ENCODE results near the gene C12orf57. TPM values are rescaled to one million over a fixed set of nuclear protein-coding genes. Genes with fewer than 3 reads are reported as not detected.

The C12orf57 gene
- total and polyA plus RNA-seq, 2 of the 8 experiments (the other 6 are each of a cell fraction or from before 2014, with no cell fraction given) = 174 to 993 TPM

DNA sequence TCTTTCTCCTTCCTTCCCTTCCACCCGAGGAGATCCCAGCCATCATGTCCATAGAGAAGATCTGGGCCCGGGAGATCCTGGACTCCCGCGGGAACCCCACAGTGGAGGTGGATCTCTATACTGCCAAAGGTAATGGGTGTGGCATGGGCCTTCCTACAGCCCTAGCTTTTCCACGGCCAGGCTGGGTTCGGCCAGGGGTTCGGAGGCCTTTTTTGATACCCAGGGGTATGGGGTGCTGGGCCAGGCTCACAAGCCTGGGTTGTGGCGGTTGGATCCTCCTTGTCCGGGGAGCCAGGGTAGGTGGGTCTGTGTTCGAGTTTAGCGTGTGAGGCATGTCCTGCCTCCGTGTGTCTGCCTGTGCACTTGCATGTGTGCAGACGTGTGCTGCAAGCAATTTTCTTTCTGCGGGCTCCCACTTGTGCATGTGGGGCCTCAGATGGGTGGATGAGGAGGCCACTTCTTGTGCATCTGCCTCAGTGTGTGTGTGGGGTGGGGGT is 28.0 kb upstream of the C12orf57 start:
- Histone ChIP-seq H2AK5ac (ENCODE audit: low read depth, low read length) (no peak overlapping the region), H3K4me1 (replicated peaks in 1 of 4; ENCODE audit: control insufficient read depth in 3 of 4, insufficient read depth in 4 of 4, low read length in 3 of 4) (peaks cover 0 to 18% (median 9%) of the 10 kb centered on the region in 4 experiments; a peak in 6 of 7 replicates), H3K23ac (ENCODE audit: insufficient read length) (no peak overlapping the region), H3K27me3 (replicated peaks in 1 of 4; ENCODE audit: control insufficient read depth in 3 of 4, extremely low read depth in 1 of 4, insufficient read depth in 3 of 4, low read length in 3 of 4) (no peaks in the 10 kb centered on the region), H2BK120ac (replicated peaks; ENCODE audit: low read depth, low read length) (no peak overlapping the region), H4K8ac (ENCODE audit: extremely low read depth, insufficient read depth, low read length) (no peak overlapping the region), H2BK5ac (ENCODE audit: low read depth, low read length) (no peak overlapping the region), H3K9ac (replicated peaks in 1 of 4; ENCODE audit: extremely low read depth in 1 of 4, low read depth in 3 of 4, low read length in 3 of 4) (no peak overlapping the region), H2BK20ac (ENCODE audit: low read length) (no peak overlapping the region), H3K79me2 (ENCODE audit: control insufficient read depth in 1 of 2, insufficient read depth in 2 of 2, low read length in 2 of 2) (peaks cover 0 to 9% of the 10 kb centered on the region in 2 experiments; a peak in 1 of 4 replicates), H2BK12ac (ENCODE audit: low read depth, low read length) (peak overlapping the region; percentile 75; the same call in 1 of the 2 replicates), H4K91ac (replicated peaks; ENCODE audit: insufficient read length, low read length) (no peak overlapping the region), H3K4me3 (ENCODE audit: extremely low read depth in 1 of 4, insufficient read depth in 2 of 4, low read depth in 3 of 4, low read length in 4 of 4) (peak overlapping the region in 3 of 4 experiments; percentile 15 to 86 (median 26); a peak in 4 of 8 replicates), H3K56ac (replicated peaks; ENCODE audit: insufficient read length, low read depth, low read length) (no peak overlapping the region), H3K9me3 (ENCODE audit: insufficient read depth in 2 of 2, low read depth in 1 of 2, low read length in 1 of 2) (no peaks in the 10 kb centered on the region), H4K5ac (ENCODE audit: insufficient read length, low read depth, low read length) (no peak overlapping the region), H4K20me1 (replicated peaks in 1 of 2; ENCODE audit: control insufficient read depth in 1 of 2, insufficient read depth in 2 of 2, low read length in 2 of 2) (peaks cover 0 to 2% of the 10 kb centered on the region in 2 experiments), H3K14ac (ENCODE audit: insufficient read length) (no peak overlapping the region), H3K36me3 (ENCODE audit: control insufficient read depth in 2 of 4, insufficient read depth in 4 of 4, low read length in 3 of 4) (peaks cover 10 to 46% (median 26%) of the 10 kb centered on the region in 4 experiments; a peak in 7 of 8 replicates), H3K27ac (ENCODE audit: low read depth, low read length) (no peak overlapping the region), H3K79me1 (ENCODE audit: low read depth, low read length) (peaks cover 4% of the 10 kb centered on the region), H3K4me2 (ENCODE audit: insufficient read depth in 1 of 2, low read depth in 2 of 2, low read length in 2 of 2) (peak overlapping the region; percentile 84 to 92; a peak in 3 of 4 replicates), H3K18ac (ENCODE audit: extremely low read depth, low read length) (no peak overlapping the region), H3K23me2 (ENCODE audit: low read depth, low read length) (peaks cover 11% of the 10 kb centered on the region; the same call in 1 of the 2 replicates), H2AFZ (ENCODE audit: low read length) (no peak overlapping the region), H3K4ac (replicated peaks; ENCODE audit: insufficient read length, low read depth, low read length) (no peak overlapping the region), H2BK15ac (ENCODE audit: low read length) (peak overlapping the region; percentile 97; the same call in 1 of the 2 replicates)
- FAIRE-seq (no peak), DNase-seq (ENCODE audit: low read depth in 1 of 2, low spot score in 2 of 2) (no peak)
- POLR2A ChIA-PET (ENCODE audit: partially characterized antibody) = interaction anchor here (0.6 to 39.6 kb wide), 6 partner anchors 9 to 46 kb away, joined by 3 to 1027 read pairs (median 128); partner anchors contain the start of genes ATN1, C12orf57, LRRC23 and PTPN6
- CTCF ChIA-PET (ENCODE audit: partially characterized antibody) = interaction anchor here (1.2 to 9.3 kb wide), 6 partner anchors 9 to 46 kb away, joined by 3 to 74 read pairs (median 6); partner anchors contain the start of gene LRRC23
- 80% methylated on average over 8 of the region's 14 CpGs; no CpG with 5 or more reads in 1 of the 2 experiments for WGBS, 2 experiments (ENCODE audit: extremely low coverage in 1 of 2, insufficient coverage in 1 of 2, insufficient read length in 1 of 2, insufficient replicate concordance in 2 of 2, low coverage in 1 of 2, low lambda C conversion rate in 2 of 2, missing lambda C conversion rate in 1 of 2)
- TF ChIP-seq RAD21 (IDR thresholded peaks at IDR 0.05 in 1 of 2, conservative IDR thresholded peaks at IDR 0.05 in 1 of 2; ENCODE audit: low read depth in 2 of 2, low read length in 2 of 2) (no peak), HDAC6 (IDR thresholded peaks at IDR 0.05; ENCODE audit: low read depth, low read length) (no peak), BRCA1 (IDR thresholded peaks at IDR 0.05; ENCODE audit: low read depth, low read length) (no peak), GTF2F1 (IDR thresholded peaks at IDR 0.05; ENCODE audit: borderline replicate concordance, low read depth, low read length) (no peak), CBX8 (IDR thresholded peaks at IDR 0.05; ENCODE audit: borderline replicate concordance, low read depth, low read length) (no peak), YY1 (IDR thresholded peaks at IDR 0.05; ENCODE audit: low read depth, low read length) (no peak), SP4 (IDR thresholded peaks at IDR 0.05; ENCODE audit: low read length) (no peak), TAF1 (IDR thresholded peaks at IDR 0.05; ENCODE audit: low read depth, low read length) (no peak), NANOG (IDR thresholded peaks at IDR 0.05; ENCODE audit: insufficient read depth, low read depth, low read length, poor library complexity, severe bottlenecking) (no peak), POLR2AphosphoS5 (IDR thresholded peaks at IDR 0.05; ENCODE audit: low read depth, low read length) (no peak), GABPA (IDR thresholded peaks at IDR 0.05; ENCODE audit: borderline replicate concordance, insufficient read depth, low read length) (no peak), EGR1 (IDR thresholded peaks at IDR 0.05; ENCODE audit: borderline replicate concordance, low read depth, low read length) (no peak)
- TF ChIP-seq, protein P1, sequence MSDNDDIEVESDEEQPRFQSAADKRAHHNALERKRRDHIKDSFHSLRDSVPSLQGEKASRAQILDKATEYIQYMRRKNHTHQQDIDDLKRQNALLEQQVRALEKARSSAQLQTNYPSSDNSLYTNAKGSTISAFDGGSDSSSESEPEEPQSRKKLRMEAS (IDR thresholded peaks at IDR 0.05) = no peak

All from H1 (cell line).